Esophagus squamous epithelium (tissue), 5 donors: ENCODE measurements around the gene YKT6. TPM values are rescaled to one million over a fixed set of nuclear protein-coding genes. Genes with fewer than 3 reads are reported as not detected.
A peak's percentile ranks its signal among the peaks of the same experiment; 100 is the strongest.

ENCODE experiments used
- DNase-seq: peaks from one replicate; lab custom pipeline; 2025; lab: John Stamatoyannopoulos, UW
- H3K27ac ChIP-seq, 4 donors: fragments of 200-600 bp; sonication (generic); one replicate each; pipeline ENCODE4 v1.5.1; 2016 to 2019; ENCODE audit warnings: mild to moderate bottlenecking in 1 of 4
- H3K27me3 ChIP-seq, 4 donors: fragments of 200-600 bp; sonication (generic); 1 replicate in 3 of 4; 2 replicates in 1 of 4; pipeline versions ENCODE4 v1.5.1 to v1.6.0; 2017 to 2021; ENCODE audit warnings: antibody characterized with exemption in 1 of 4
- H3K36me3 ChIP-seq, 3 donors: fragments of 200-600 bp; sonication (generic); one replicate each; pipeline ENCODE4 v1.5.1; 2016 to 2019
- H3K4me1 ChIP-seq, 3 donors: fragments of 200-600 bp; sonication (generic); one replicate each; pipeline ENCODE4 v1.5.1; 2017 to 2019
- H3K4me3 ChIP-seq, 4 donors: fragments of 200-600 bp; sonication (generic); 1 replicate in 3 of 4; 2 replicates in 1 of 4; pipeline ENCODE4 v1.5.1; 2016 to 2019; ENCODE audit warnings: mild to moderate bottlenecking in 2 of 4, moderate library complexity in 1 of 4
- H3K9me3 ChIP-seq, 3 donors: fragments of 200-600 bp; sonication (generic); one replicate each; pipeline ENCODE4 v1.5.1; 2016 to 2019
- CTCF ChIP-seq, 6 experiments: fragments of 450-650 bp in 4 of 6; fragments of 200-600 bp in 2 of 6; sonication (generic) in 2 of 6; IDR thresholded peaks; one replicate each; pipeline ENCODE4 v1.5.1; 2016 to 2019; ENCODE audit warnings: antibody characterized with exemption in 6 of 6, mild to moderate bottlenecking in 4 of 6, moderate library complexity in 4 of 6
- POLR2A ChIP-seq, 4 donors: fragments of 450-650 bp; IDR thresholded peaks; one replicate each; pipeline ENCODE4 v1.6.1; 2017; ENCODE audit warnings: antibody characterized with exemption in 4 of 4, mild to moderate bottlenecking in 4 of 4, moderate library complexity in 3 of 4
- WGBS, 2 donors: methylation state at CpG; one replicate each; pipeline ENCODE4 v1.1.5; 2018; 5-methylcytosine and 5-hydroxymethylcytosine counted together
- intact Hi-C: fragments of 100-400 bp; cut with DNase I; formaldehyde crosslinking; loops from one replicate; pipeline ENCODE4 v1.15.0; 2022
- total RNA-seq, 4 donors: library from RNA; depleted of rRNA; stranded (reverse); fragments of >200 nt; gene quantifications; one replicate each; pipeline ENCODE4 v1.1.0, GENCODE V29; 2016
- donor health status: DM: yes; HTN: yes; CAD: no.

Gene YKT6
- total RNA-seq, 4 donors from 2014 or later = 56.3 to 91.8 (median 65.1) TPM

- peaks cover 0 to 12% (median 0%) of the 10 kb centered on the region in 4 donors for H3K27me3 ChIP-seq
- no peaks in the 10 kb centered on the region for H3K36me3 ChIP-seq
- no peak overlapping the region for H3K27ac ChIP-seq
- H3K4me1 ChIP-seq = peaks cover 5 to 10% (median 5%) of the 10 kb centered on the region in 3 donors
- no peak for DNase-seq
- 70 to 79% methylated on average over 8 to 9 of the region's 16 CpGs for WGBS, 2 donors
- H3K4me3 ChIP-seq = no peak overlapping the region
- no peaks in the 10 kb centered on the region for H3K9me3 ChIP-seq
- no peak for TF ChIP-seq POLR2A (IDR thresholded peaks at IDR 0.05)
- no peak for TF ChIP-seq CTCF (IDR thresholded peaks at IDR 0.05)
- intact Hi-C loops = loop anchor here (10.0 kb wide), 1 partner anchor 234 kb away; no protein-coding TSS in a partner anchor
Observed at GRCh38 chr7:44240376-44240775, 39.6 kb downstream of the YKT6 start.

GRCh38 chr7:44240983-44241510 lies 40.3 kb downstream of the YKT6 start:
- WGBS, 2 donors = no CpG with 5 or more reads among the region's 10 CpGs
- intact Hi-C loops = loop anchor here (10.0 kb wide), 1 partner anchor 234 kb away; no protein-coding TSS in a partner anchor
- Histone ChIP-seq H3K36me3 (no peaks in the 10 kb centered on the region), H3K4me1 (peaks cover 5 to 10% (median 5%) of the 10 kb centered on the region in 3 donors), H3K27me3 (peaks cover 0 to 12% (median 0%) of the 10 kb centered on the region in 4 donors), H3K9me3 (no peaks in the 10 kb centered on the region), H3K27ac (no peak overlapping the region), H3K4me3 (peak overlapping the region in 2 of 4 donors; percentile 17 to 57)
- no peak for DNase-seq
- no peak for TF ChIP-seq POLR2A (IDR thresholded peaks at IDR 0.05)
- TF ChIP-seq CTCF (IDR thresholded peaks at IDR 0.05) = peak; percentile 33 to 76 (median 66)

GRCh38 chr7:44242091-44242490 lies 41.3 kb downstream of the YKT6 start:
- TF ChIP-seq POLR2A (IDR thresholded peaks at IDR 0.05) = no peak
- no peaks in the 10 kb centered on the region for H3K36me3 ChIP-seq
- WGBS, 2 donors = 93% methylated on average over 3 of the region's 10 CpGs; no CpG with 5 or more reads in 1 of the 2 donors
- no peak overlapping the region for H3K4me3 ChIP-seq
- H3K4me1 ChIP-seq = peaks cover 5 to 10% (median 5%) of the 10 kb centered on the region in 3 donors
- peaks cover 0 to 12% (median 0%) of the 10 kb centered on the region in 4 donors for H3K27me3 ChIP-seq
- intact Hi-C loops = loop anchor here (10.0 kb wide), 1 partner anchor 233 kb away; no protein-coding TSS in a partner anchor
- H3K9me3 ChIP-seq = no peaks in the 10 kb centered on the region
- no peak for DNase-seq
- H3K27ac ChIP-seq = no peak overlapping the region

GRCh38 chr7:44244282-44244681 lies 43.5 kb downstream of the YKT6 start:
- Histone ChIP-seq H3K27me3 (peaks cover 0 to 1% (median 0%) of the 10 kb centered on the region in 4 donors), H3K9me3 (no peaks in the 10 kb centered on the region), H3K4me3 (no peak overlapping the region), H3K4me1 (peaks cover 5 to 10% (median 5%) of the 10 kb centered on the region in 3 donors), H3K27ac (no peak overlapping the region), H3K36me3 (no peaks in the 10 kb centered on the region)
- 32 to 60% methylated on average over 2 to 6 of the region's 8 CpGs for WGBS, 2 donors
- no peak for DNase-seq
- intact Hi-C loops = loop anchor here (10.0 kb wide), 1 partner anchor 231 kb away; no protein-coding TSS in a partner anchor
- TF ChIP-seq POLR2A (IDR thresholded peaks at IDR 0.05) = no peak
- TF ChIP-seq CTCF (IDR thresholded peaks at IDR 0.05) = peak in 2 of 6 experiments; percentile 10 to 30

GRCh38 chr7:44246396-44247113 lies 45.8 kb downstream of the YKT6 start:
- intact Hi-C loops = loop anchor here (10.0 kb wide), 1 partner anchor 228 kb away; no protein-coding TSS in a partner anchor
- no peak overlapping the region for H3K27ac ChIP-seq
- H3K36me3 ChIP-seq = no peaks in the 10 kb centered on the region
- peaks cover 0 to under 1% (median under 1%) of the 10 kb centered on the region in 3 donors for H3K4me1 ChIP-seq
- no peak for DNase-seq
- no peak overlapping the region for H3K4me3 ChIP-seq
- H3K27me3 ChIP-seq = peaks cover 0 to 6% (median 0%) of the 10 kb centered on the region in 4 donors
- 90 to 92% methylated on average over 7 of the region's 7 CpGs for WGBS, 2 donors
- no peak for TF ChIP-seq CTCF (IDR thresholded peaks at IDR 0.05)
- no peak for TF ChIP-seq POLR2A (IDR thresholded peaks at IDR 0.05)
- H3K9me3 ChIP-seq = no peaks in the 10 kb centered on the region
